NCI-H446 treated with DMSO at 0.1 percent for 48 hours (cell line): Measurements from ENCODE around the gene CYBA.
A peak's percentile ranks its signal among the peaks of the same experiment; 100 is the strongest.
"Not testable (repeated sequence)": the region's sequence is repeated elsewhere in the genome, so short reads cannot be mapped to it uniquely, and the experiment has no call there.

ENCODE experiments used
- DNase-seq: peaks from one replicate; lab custom pipeline; 2025; lab: John Stamatoyannopoulos, UW

The CYBA gene

DNA sequence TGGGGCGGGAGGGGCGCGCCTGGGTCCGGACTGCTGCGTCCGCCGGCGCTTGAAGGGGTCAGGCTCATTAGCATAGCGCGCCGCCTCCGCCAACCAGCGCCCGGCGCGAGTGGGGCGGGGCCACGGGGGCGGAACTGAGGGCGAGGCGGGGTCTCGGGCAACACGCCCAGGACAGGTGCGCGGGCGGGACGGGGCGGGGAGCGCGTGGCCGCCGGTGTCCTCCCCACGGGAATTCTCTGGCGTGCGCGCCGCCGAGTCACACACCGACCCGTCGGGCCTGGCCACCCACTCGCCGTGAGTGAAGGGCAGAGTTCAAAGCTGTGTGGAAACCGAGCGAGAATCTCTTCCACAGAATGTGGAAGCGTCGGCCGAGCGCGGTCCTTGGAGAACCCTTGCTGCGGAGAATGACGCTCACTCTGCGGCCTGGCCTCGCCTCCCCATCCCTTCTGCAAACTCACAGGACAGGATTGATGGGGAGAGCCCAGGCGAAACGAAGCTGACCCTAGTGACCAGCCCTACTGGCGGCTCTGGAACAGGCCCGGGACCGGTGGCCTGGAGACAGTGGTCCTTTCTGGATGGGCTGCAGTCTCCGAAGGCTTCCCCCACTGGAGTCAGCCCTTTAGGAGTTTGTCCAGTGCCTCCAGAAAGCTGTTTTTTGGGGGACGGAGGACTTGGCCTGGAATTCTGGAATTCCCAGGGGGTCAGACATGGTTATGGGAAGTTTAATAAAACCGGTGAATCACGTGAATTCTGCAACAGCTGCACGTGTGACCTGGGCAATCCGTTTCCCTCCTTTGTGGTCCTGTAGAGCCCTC is 35.8 kb upstream of the CYBA start, which contains the start of gene SNAI3:
Gene SNAI3 (minus strand): TSS at position 69 of the 815 bp plus-strand sequence. CDS start 101 bp downstream, outside the sequence.
- DNase-seq, result peak; percentile 6

DNA sequence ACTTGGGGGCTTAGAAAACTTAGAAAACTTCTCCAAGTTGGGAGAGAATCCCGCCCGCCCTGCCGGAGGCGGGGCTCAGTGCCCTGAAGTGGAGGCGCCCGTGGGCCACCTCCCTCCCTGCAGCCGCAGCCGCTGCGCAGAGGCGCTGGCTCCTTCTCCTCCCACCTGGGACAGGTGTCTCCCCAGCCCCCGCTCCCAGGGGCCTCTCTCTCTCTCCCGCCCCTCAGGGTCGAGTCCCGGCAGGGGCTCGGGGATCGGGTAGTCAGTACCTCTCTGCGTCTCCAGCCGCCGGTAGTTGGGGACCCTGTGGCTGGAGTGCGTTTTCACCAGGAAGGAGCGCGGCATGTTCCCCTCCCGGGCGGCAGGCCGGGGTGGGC is 35.2 kb upstream of the CYBA start:
- no peak for DNase-seq

DNA sequence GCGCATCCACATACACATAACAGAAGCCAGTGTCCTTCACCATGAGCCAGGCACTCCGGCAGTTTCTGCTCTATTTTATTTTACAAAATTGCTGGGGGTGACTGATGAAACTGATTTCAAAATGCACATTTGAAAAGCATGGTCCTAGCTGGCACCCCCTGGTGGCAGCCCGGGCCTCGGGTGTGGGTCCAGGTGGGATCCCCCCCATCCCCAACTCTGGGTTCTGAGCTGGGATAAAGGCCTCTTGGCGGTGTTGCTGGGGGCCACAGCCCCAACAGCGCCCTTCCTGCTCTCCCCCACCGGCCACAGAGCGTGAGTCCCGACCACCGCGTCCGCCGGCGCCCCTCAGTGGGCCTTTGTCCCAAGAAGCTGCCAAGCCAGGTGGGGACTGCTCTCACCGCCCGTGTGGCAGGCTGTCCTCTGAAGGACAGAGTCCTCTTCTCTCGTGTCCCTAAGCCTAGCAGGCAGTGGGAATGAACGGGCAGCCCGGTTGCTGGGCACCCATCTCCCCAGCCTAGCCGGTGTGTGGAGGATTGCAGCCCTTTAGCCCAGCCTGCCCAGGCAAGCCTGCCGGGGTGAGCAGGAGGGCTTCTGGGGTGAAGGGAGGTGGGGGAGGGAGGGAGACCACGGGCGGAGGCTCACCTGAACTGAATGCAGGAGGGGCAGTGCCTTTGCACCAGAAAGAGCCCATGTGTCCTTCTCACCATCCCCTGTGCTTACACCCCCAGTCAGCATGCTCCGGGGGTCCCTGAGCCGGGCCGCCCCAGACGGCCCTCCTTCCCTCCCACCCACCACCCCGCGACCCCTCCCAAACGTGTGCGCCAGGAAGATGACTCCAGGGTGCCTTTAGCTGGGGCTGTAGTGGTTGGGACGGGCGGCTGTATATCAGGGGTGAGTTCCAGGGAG is 34.6 kb upstream of the CYBA start:
- no peak for DNase-seq

DNA sequence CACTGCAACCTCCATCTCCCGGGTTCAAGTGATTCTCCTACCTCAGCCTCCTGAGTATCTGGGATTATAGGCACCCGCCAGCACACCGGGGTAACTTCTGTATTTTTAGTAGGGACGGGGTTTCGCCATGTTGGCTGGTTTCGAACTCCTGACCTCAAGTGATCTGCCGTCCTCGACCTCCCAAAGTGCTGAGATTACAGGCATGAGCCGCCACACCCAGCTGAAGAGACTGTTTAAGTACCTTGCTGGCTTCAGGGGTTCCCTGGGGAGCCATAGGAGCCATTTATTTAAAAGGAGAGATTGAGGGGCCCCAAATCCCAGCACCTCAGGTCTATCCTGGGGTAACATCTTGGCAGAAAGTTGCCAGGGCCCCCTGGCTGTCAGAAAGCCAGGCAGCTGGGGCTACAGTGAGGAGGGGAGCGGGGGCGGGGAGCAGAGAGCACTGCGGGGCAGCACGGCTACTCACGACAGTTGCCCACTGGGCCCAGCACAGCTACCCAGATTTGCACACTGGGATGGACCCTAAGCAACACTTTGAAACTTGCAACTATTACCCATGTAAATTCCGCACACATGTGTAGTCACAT is 33.8 kb upstream of the CYBA start:
- DNase-seq, result no peak

DNA sequence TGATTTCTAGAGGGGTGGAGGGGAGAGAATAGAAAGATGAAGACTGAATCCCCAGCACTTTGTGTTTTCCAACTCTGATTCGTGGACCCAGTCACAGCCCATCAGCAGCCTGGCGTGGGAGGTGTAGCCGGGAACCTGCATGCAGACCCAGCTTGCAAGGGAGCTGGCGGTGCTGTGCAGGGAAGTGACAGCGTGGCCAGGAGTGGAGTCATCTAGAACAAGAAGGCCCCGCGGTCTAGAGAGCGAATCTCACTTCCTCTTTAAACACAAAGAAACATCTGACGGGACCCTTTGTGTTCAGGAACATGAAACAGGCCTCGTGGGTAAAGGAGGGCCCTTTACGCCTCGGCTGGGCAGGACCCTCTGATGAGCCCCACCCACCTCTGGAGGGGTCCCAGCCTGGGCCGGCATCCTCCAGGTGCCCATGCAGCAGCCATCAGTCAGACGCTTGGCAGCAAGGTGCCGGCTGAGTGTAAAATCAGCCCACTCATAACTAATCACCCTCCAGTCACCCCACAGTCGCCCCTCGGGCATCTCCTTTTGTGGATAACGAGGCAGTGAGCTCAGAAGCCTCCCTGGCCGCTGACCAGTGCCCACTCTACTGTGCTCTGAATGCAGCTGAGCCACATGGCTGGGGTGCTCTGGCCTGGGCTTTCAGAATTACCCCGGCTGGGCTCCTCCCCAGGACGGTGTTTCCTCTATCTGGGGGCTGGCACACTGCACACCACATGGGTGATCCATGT is 31.0 kb upstream of the CYBA start:
- DNase-seq, result no peak

DNA sequence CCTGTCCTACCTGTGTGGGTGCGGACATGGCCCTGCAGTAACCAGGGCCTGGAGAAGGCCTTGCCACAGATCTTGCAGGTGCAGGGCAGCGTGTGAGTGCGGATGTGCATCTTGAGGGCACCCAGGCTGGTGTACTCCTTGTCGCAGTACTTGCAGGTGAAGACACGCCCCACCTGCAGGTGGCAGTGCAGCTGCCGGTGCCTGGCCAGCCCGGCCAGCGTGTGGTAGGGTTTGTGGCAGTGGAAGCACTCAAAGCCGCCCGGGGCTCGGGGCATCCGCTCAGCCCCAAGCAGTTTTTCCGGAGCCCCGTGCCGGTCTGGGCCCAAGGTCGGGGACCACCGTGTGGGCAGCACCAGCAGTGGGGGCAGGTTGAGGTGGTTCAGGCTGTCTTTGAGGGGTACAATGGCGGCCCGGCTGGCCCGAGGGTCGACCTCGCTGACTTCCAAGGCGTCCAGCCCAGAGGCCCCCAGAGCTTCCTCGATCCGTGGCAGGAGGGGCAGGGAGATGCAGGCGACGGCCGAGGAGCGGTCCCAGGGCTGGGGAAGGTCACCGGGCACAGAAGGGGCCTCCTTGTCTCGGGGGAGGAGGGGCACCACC is 30.3 kb upstream of the CYBA start:
- no peak for DNase-seq

DNA sequence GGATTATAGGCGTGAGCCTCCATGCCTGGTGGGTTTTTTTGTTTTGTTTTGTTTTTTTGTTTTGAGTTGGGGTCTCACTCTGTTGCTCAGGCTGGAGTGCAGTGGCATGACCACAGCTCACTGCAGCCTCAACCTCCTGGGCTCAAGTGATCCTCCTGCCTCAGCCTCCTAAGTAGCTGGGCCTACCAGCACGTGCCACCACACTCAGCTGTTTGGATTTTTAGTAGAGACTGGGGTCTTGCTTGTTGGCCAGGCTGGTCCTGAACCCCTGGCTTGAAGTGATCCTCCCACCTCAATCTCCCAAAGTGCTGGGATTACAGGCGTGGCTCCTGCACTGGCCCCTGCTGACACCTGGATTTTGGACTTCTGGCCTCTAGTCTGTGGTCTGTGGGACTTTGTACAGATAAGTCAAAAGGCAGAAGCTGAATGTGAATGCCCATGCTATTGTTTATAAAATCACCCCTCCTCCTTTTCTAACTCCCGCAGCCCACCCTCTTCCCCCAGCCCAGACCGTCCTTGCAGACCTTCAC is 29.8 kb upstream of the CYBA start:
- DNase-seq, result no peak

DNA sequence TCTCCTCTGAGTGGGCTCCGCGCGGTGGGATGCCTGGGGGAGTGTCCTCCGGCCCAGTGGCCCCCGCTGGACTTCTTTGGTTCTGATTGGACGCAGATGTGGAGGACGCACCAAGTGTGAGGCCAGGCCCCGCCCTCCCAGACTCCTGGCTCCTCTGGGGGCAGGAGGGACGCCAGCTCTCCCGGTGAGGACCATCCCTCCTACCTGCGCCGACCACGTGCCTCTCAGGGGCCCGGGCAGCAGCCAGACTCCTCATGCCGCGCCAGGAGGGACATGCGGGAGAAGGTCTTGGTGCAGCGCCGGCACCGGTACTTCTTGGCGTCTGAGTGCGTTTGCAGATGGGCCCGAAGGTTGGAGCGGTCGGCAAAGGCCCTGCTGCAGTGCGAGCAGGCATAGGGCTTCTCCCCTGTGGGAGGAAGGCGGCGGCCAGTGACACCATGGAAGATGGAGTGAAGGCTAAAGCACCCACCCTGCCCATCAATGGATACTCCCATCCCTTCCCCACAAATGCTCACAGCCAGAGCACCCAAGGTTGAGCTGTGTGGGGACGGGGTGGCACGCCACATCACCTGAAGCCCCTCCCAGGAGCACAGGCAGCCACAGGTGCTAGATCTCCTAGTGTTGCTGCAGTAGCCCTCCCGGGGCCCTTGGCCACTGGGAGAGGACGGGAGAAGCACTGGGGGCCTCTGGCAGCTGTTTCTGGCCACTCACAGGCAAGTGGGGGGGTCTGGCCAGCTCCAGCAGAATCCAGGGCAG is 27.5 kb upstream of the CYBA start:
- DNase-seq, result no peak

DNA sequence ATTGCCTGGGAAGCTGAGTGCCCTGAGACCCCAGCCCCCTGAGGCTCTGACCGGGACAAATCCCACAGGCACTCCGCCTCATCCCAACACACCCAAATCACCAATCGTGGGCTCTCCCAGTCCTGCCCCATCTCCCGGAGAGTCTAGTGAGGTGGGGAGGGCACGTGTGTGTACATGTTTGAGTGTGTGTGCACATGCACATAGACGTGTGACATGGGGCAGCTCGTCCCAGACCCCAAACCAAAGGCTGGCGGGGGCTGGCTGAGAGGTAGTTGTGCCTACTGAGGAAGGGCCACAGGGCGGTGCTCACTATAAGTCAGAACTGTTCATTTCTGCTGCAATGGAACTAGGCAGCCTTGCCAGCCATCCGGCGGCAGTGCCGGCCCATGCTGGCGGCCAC is 26.9 kb upstream of the CYBA start:
- DNase-seq, result no peak

DNA sequence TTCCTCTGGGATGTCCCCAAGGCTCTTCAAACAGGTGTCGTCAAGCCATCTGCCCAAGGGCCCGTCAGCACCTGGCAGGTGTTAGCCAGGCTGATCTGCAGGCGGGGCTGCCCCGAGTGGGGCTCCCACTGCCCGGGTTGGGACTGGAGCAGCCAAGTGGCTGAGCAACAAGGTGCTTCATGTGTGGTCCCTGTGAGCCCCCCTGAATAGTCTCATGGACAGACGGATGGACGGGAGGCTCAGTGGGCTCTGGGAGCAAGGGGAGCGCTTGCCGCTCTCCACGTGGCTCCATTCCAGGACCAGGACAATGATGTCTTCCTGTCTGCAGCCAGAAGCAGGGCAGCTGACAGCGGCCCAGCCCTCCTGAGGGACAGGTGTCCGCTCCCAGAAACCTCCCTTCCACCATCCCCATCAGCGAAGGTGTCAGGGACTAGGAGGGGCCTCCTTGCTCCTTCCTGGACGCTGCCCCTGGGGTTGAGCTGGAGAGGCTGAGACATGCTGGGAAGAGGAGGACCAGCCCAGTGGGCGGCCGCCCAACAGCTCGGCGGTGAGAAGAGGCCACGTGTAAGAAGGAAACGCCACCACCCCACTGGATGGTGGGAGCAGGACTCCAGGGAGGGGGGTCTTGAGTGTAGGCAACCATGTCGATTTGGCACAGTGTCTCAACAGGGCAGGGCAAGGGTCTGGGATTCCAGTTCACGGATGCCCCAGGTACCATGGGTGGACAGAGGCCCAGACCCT is 25.8 kb upstream of the CYBA start:
- DNase-seq, result no peak

DNA sequence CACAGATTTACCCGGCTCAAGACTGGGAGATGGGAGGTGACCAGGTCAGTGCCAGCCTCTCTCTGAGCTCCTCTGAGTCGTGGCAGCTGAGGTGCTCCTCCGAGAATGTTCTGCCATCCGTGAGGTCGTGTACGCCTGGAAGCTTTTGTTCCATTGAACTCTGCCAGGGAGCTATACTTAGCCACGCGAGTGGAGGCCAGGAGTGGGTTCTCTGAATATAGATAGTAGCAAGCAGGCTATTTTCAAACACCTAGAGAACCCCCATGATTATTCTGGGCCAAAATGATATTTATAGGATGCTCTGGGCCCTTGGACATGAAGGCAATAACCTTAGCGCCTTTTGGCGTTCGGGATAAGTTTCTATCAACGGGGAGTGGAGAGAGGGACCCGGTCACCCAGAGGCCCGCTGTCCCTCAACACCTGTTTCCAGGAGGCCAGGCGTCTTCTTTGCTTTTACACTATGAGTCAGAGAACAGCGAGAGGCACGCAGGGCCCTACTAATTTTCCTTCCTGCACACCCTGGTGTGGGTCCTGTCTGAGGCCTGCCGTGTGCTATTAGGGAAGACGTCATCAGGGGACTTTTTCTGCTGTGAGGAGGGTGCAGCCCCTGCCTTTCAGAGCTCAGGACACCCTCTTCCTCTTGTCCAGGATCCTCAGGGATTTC is 23.0 kb upstream of the CYBA start:
- no peak for DNase-seq

DNA sequence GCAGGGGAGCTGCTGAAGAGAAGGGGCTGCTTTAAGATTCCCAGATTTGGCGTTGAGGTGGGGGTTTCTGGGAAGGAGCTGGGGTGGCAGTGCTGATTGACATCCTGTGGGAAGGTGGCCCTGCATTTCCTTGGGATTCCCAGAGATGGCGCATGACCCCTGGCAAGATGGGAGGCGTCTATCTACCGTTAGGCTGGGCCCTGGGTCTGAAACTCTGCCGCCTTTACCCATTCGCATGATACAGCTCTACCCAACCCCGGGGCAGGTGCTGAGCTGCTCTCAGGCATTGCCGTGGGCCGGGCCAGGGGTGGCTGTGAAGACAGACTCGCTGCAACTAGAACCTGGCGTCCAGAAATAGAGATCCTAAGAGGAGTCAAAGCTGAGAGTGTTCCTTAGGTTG is 21.9 kb upstream of the CYBA start:
- DNase-seq, result no peak

DNA sequence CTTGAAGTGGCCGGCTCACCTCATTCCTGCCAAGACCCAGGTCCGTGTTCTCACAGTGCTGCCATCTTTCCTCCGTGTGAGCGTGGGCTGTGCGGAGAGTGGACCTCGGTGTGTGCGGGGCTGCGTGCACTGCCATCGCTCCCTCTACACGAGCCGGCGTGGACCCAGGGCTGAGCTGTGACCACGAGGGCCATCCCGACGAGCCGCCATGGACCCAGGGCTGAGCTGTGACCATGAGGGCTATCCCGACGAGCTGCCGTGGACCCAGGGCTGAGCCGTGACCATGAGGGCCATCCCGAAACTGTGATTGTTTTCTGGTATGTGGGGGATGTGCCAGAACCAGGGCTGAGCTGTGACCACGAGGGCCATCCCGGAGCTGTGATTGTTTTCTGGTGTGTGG is 21.0 kb upstream of the CYBA start:
- no peak for DNase-seq

DNA sequence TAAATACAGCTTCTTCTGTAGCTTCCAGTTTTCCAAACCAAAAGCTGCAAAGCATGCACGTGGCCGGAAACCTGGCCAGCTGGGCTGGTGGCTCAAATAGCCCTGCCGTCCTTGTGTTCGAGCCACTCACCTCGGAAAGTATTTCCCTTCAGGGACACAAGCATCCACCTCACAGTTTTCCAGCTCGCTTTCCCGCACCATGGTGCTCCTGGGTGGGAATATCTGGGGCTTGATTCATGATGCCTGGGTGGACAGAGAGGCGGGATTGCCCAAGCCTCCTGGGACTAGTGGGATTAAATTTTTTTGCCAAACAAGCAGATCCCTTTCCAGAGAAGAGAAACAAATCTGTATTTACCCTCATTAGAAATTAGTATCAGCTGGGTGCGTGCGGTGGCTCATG is 19.1 kb upstream of the CYBA start:
- no peak for DNase-seq

DNA sequence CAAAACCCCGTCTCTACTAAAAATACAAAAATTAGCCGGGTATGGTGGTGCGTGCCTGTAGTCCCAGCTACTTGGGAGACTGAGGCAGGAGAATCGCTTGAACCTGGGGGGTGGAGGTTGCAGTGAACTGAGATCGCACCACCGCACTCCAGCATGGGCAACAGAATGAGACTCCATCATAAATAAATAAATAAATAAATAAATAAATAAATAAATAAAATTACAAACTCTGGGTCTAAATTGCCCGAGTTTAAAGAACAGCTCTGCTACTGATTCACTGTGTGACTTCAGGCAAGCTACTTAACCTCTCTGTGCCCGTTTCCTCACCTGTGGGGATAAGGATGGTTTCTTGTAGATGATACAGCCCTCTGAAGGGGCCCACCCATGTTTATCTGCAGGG is 18.6 kb upstream of the CYBA start:
- not testable (repeated sequence) for DNase-seq

DNA sequence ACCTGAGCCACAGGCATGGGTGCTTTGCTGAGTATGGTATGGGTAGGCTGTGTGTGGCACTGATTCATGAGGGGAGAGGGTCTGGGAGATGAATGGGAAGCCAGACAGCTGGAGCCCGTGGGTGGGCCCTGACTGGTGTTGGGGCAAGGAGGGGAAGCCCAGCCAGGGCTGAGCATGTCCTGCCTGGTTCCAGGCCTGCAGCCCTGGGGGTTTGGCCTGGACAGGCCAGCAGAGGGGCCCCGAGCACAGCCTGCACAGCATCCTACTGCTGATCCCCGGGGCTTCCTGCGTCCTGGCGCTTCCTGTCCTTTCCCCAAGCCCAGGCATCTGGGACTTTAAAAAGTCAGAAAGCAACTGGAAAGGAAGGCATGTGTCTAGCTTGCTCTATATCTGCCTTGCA is 16.6 kb upstream of the CYBA start:
- no peak for DNase-seq

DNA sequence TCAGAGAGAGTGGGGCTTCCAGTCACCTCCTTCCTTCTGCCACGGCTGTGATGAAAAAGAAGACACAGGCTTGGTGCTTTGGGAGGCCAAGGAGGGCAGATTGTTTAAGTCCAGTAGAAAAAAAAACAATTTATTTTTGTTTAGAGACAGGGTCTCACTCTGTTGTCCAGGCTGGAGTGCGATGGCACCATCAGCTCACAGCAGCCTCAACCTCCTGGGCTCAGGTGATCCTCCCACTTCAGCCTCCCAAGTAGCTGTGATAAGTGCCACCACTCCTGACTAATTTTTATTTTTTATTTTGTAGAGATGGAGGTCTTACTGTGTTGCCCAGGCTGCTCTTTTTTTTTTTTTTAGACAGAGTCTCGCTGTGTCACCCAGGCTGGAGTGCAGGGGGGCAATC is 14.7 kb upstream of the CYBA start:
- DNase-seq, result no peak

DNA sequence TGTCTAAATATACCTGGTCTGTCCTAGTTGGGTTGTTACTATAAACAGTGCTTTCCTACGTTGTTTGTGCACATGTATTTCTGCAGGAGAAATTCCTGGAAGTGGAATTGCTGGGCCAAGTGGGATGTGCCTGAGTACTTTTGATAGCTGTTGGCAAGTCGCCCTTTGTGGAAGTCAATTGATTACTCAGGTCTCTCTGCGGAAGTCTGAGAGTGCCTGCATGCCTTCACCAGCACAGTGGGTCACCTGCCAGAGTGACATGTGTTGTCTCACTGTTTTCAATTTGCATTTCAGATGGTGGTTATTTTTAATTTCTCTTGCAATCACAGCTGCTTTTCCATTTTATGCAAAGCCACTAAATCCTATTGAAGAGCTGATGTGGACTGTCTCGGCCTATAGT is 14.3 kb upstream of the CYBA start:
- DNase-seq, result no peak

DNA sequence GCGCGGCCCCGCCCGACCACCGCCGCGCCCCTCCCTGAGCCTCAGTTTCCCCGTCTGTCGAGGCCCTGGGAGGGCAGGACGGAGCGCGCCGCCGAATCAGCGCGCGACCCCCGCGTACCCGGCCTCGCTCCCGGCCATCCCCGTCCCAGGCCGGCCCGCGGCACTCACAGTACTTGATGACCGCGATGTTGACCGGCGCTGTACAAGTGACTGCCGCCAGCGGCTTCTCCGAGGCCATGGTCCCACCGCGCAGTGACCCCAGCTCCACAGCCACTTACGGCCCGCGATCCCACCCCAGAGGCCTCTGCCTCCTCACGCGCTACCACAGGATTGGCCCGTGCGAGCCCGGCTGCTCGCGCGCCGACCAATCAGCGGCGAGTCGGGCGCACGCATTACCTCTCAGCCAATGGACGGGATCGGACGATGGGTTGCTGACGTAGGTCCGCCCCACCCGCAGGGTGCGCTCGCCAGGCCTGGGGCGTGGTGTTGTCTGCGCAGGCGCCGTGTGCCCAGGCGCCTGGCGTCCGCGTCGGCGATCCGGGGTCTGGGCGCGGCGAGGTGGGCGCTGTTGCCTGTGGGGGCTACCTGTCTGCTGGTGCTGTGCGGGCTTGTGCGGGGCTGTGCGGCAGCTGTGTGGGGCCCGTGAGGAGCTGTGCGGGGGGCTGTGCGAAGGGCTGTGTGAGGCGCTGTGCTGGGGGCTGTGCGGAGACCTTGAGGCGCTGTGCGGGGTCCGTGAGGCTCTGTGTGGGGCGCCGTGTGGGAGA is 12.2 kb upstream of the CYBA start, which contains the start of gene MVD:
Gene MVD (minus strand): TSS at position 249 of the 764 bp plus-strand sequence. CDS start 11 bp downstream, at position 238.
- DNase-seq, result peak; percentile 87
